NCI-H345 treated with DMSO at 0.1 percent for 48 hours (cell line): ENCODE data around the gene ZNF76.

Source experiments
- DNase-seq: peaks from one replicate; lab custom pipeline; 2025; ENCODE audit not compliant: unreplicated experiment; lab: John Stamatoyannopoulos, UW

The ZNF76 gene

GRCh38 chr6:35236223-35236622 lies 23.3 kb upstream of the ZNF76 start:
- DNase-seq: no peak

GRCh38 chr6:35237476-35237875 lies 22.1 kb upstream of the ZNF76 start:
- no peak for DNase-seq

GRCh38 chr6:35238843-35239289 lies 20.7 kb upstream of the ZNF76 start:
- no peak for DNase-seq

- no peak for DNase-seq
Measured at GRCh38 chr6:35239581-35239980, 20.0 kb upstream of the ZNF76 start.

GRCh38 chr6:35240838-35241801 lies 18.4 kb upstream of the ZNF76 start:
- DNase-seq: peak; percentile 31

- no peak for DNase-seq
Measured at GRCh38 chr6:35242486-35242885, 17.0 kb upstream of the ZNF76 start.

GRCh38 chr6:35242906-35243305 lies 16.6 kb upstream of the ZNF76 start:
- DNase-seq: no peak

GRCh38 chr6:35243386-35243958 lies 16.1 kb upstream of the ZNF76 start:
- no peak for DNase-seq

GRCh38 chr6:35244551-35244950 lies 15.0 kb upstream of the ZNF76 start:
- DNase-seq: no peak

- no peak for DNase-seq
Measured at GRCh38 chr6:35247642-35248231, 11.8 kb upstream of the ZNF76 start.

- DNase-seq: no peak
Measured at GRCh38 chr6:35248300-35248699, 11.2 kb upstream of the ZNF76 start.

GRCh38 chr6:35248965-35249364 lies 10.6 kb upstream of the ZNF76 start:
- DNase-seq: no peak

GRCh38 chr6:35251949-35252348 lies 7.6 kb upstream of the ZNF76 start:
- DNase-seq: no peak

GRCh38 chr6:35253249-35253648 lies 6.3 kb upstream of the ZNF76 start:
- DNase-seq: no peak

GRCh38 chr6:35258336-35258735 lies 1.2 kb upstream of the ZNF76 start:
- no peak for DNase-seq

- DNase-seq: peak; percentile 72
Measured at GRCh38 chr6:35258858-35259193, 709 bp upstream of the ZNF76 start.

- no peak for DNase-seq
Measured at GRCh38 chr6:35259948-35260590, 534 bp downstream of the ZNF76 start.

- DNase-seq: no peak
Measured at GRCh38 chr6:35260591-35261570, 1.3 kb downstream of the ZNF76 start.

- DNase-seq: no peak
Measured at GRCh38 chr6:35262596-35262995, 3.1 kb downstream of the ZNF76 start.

- DNase-seq: no peak
Measured at GRCh38 chr6:35264550-35265274, 5.2 kb downstream of the ZNF76 start.
